Gastrocnemius medialis (tissue), 4 donors: ENCODE data around the gene PLXDC2.

Experiments used
- POLR2A ChIP-seq, 2 donors: fragments of 450-650 bp; IDR thresholded peaks; one replicate each; pipeline ENCODE4 v1.6.1; 2017; ENCODE audit warnings: antibody characterized with exemption in 2 of 2, mild to moderate bottlenecking in 2 of 2, moderate library complexity in 2 of 2
- TF ChIP-seq, protein P1 (sequence below), 5 experiments: fragments of 450-650 bp in 3 of 5; fragments of 200-600 bp in 2 of 5; sonication (generic) in 2 of 5; IDR thresholded peaks in 4 of 5; conservative IDR thresholded peaks in 1 of 5; 1 replicate in 4 of 5; 2 replicates in 1 of 5; pipeline ENCODE4 v1.5.1; 2016 to 2019; ENCODE audit warnings: antibody characterized with exemption in 5 of 5, mild to moderate bottlenecking in 3 of 5, moderate library complexity in 3 of 5

DNA sequence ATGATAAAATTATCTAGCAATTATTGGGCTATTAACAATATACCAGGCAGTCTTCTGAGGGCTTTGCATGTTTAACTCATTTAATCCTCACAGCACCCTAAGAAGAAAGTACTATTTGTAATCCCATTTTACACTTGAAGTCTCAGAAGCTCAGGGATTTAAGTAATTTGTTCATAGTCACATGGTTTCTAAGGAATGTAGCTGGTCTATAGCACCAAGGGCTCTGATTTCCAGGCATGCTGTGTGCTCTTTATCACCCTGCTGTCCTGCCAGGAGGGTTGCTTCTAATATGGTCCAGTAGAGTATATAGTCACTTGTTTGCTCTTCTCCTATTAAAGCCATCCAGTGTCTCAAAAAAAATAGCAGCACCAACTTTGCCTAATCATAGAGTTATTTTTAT, 417.2 kb downstream of the PLXDC2 start:
- TF ChIP-seq, protein P1, sequence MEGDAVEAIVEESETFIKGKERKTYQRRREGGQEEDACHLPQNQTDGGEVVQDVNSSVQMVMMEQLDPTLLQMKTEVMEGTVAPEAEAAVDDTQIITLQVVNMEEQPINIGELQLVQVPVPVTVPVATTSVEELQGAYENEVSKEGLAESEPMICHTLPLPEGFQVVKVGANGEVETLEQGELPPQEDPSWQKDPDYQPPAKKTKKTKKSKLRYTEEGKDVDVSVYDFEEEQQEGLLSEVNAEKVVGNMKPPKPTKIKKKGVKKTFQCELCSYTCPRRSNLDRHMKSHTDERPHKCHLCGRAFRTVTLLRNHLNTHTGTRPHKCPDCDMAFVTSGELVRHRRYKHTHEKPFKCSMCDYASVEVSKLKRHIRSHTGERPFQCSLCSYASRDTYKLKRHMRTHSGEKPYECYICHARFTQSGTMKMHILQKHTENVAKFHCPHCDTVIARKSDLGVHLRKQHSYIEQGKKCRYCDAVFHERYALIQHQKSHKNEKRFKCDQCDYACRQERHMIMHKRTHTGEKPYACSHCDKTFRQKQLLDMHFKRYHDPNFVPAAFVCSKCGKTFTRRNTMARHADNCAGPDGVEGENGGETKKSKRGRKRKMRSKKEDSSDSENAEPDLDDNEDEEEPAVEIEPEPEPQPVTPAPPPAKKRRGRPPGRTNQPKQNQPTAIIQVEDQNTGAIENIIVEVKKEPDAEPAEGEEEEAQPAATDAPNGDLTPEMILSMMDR (IDR thresholded peaks at IDR 0.05 in 4 of 5, conservative IDR thresholded peaks at IDR 0.05 in 1 of 5) = no peak
- TF ChIP-seq POLR2A (IDR thresholded peaks at IDR 0.05) = no peak
